ENCODE data around the gene PDZD2.

The PDZD2 gene

GRCh38 chr5:31605920-31606319, 33.0 kb upstream of the PDZD2 start:
- no peak for DNase-seq (ENCODE audit: low spot score)
- no peak for TF ChIP-seq CTCF (IDR thresholded peaks at IDR 0.05; ENCODE audit: borderline replicate concordance, control extremely low read depth, extremely low read depth, insufficient read depth, missing control alignments)
- in situ Hi-C loops (cut with MboI; ENCODE audit: low sequenced_read_pairs, unreplicated experiment), result no loop called here

DNA sequence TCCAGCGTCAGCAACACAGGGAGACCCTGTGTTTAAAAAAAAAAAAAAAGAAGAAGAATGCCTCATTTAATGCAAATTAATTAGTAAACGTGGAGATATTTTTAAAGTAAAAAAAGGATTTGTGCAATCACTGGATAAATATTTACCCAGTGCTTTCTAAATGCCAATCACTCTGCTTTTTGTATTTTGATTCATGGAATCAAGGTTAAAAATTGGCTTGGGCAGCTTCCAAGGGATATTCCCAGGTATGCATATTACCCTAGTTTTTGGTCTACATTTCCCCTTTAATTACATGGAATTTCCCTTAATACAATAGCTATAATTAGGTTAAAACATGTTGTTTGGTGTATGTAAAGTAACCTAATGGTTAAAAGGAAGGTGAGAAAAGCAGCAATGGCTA, 31.4 kb upstream of the PDZD2 start:
- no peak for TF ChIP-seq CTCF (IDR thresholded peaks at IDR 0.05; ENCODE audit: borderline replicate concordance, control extremely low read depth, extremely low read depth, insufficient read depth, missing control alignments)
- in situ Hi-C loops (cut with MboI; ENCODE audit: low sequenced_read_pairs, unreplicated experiment), result no loop called here
- no peak for DNase-seq (ENCODE audit: low spot score)

DNA sequence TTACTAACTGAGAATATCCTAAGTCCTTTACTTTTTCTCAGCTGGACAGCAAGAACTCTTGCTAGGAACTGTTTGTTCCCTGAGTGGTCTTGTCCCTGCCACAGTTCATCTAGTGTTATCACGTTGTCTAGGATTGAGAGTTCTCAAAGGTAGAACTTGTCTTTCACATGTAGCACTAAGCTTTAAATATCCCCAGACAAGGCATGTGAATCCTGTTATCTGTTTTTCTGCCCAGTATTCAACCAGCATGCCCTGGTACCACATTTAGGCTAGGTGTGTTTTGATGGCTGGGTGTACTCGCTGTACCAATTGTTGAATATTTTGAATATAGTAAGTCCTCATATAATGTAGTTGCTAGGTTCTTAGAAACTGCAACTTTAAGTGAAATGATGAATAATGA, 27.9 kb upstream of the PDZD2 start:
- no peak for TF ChIP-seq CTCF (IDR thresholded peaks at IDR 0.05; ENCODE audit: borderline replicate concordance, control extremely low read depth, extremely low read depth, insufficient read depth, missing control alignments)
- DNase-seq (ENCODE audit: low spot score), result no peak
- in situ Hi-C loops (cut with MboI; ENCODE audit: low sequenced_read_pairs, unreplicated experiment), result no loop called here

GRCh38 chr5:31613651-31614050, 25.3 kb upstream of the PDZD2 start:
- no peak for TF ChIP-seq CTCF (IDR thresholded peaks at IDR 0.05; ENCODE audit: borderline replicate concordance, control extremely low read depth, extremely low read depth, insufficient read depth, missing control alignments)
- no peak for DNase-seq (ENCODE audit: low spot score)
- in situ Hi-C loops (cut with MboI; ENCODE audit: low sequenced_read_pairs, unreplicated experiment), result no loop called here

- DNase-seq (ENCODE audit: low spot score), result no peak
- in situ Hi-C loops (cut with MboI; ENCODE audit: low sequenced_read_pairs, unreplicated experiment), result no loop called here
- TF ChIP-seq CTCF (IDR thresholded peaks at IDR 0.05; ENCODE audit: borderline replicate concordance, control extremely low read depth, extremely low read depth, insufficient read depth, missing control alignments), result no peak
Measured at GRCh38 chr5:31614151-31615020, 24.5 kb upstream of the PDZD2 start.

DNA sequence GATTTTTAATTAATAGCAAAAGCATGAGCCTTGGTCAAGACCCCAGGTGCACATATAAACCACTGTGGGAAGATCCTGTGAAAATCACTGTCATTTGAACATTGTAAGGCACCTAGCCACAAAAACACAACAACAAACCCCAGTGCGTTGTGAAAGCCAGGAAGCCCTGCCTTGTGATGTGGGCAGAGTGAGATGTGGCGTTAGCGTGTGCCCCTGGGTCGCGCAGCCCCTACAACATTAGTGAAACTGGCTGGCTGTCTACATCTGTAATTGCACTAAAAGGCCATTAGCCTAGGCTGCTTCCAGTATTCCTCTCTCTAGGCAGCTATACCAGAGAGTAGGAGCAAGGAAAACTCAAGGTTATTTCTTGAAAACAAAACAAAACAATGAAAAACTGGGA, 21.1 kb upstream of the PDZD2 start:
- in situ Hi-C loops (cut with MboI; ENCODE audit: low sequenced_read_pairs, unreplicated experiment), result no loop called here
- no peak for DNase-seq (ENCODE audit: low spot score)
- no peak for TF ChIP-seq CTCF (IDR thresholded peaks at IDR 0.05; ENCODE audit: borderline replicate concordance, control extremely low read depth, extremely low read depth, insufficient read depth, missing control alignments)
